Stimulated activated effector memory CD8-positive, alpha-beta T cell treated with anti-CD3 and anti-CD28 coated beads, Interleukin-12 subunit alpha, Interleukin-12 subunit beta, amount 100 ng/mL, for 72 hours (primary cell): Measurements from ENCODE around the gene C3orf20.

ENCODE experiments used
- ATAC-seq: fragments of 150-1000 bp; cut with Tn5 transposase; 2 replicates; pipeline ENCODE4 v1.10.0; 2021
- DNase-seq, 2 donors: peaks; one replicate each; pipeline ENCODE4 v3.0.0; 2021 to 2022; ENCODE audit warnings: low spot score in 2 of 2
- H3K27ac Mint-ChIP-seq: one replicate; pipeline ENCODE4 v1.8.0; 2022; ENCODE audit warnings: mild to moderate bottlenecking, mixed read lengths
- H3K36me3 Mint-ChIP-seq: one replicate; pipeline ENCODE4 v1.8.0; 2022; ENCODE audit warnings: mild to moderate bottlenecking, mixed read lengths
- H3K4me1 Mint-ChIP-seq: one replicate; pipeline ENCODE4 v1.8.0; 2022; ENCODE audit warnings: mixed read lengths
- H3K4me3 Mint-ChIP-seq: one replicate; pipeline ENCODE4 v1.8.0; 2022; ENCODE audit warnings: mild to moderate bottlenecking, mixed read lengths
- H3K9me3 Mint-ChIP-seq: one replicate; pipeline ENCODE4 v1.8.0; 2022; ENCODE audit warnings: mixed read lengths

The C3orf20 gene

DNA sequence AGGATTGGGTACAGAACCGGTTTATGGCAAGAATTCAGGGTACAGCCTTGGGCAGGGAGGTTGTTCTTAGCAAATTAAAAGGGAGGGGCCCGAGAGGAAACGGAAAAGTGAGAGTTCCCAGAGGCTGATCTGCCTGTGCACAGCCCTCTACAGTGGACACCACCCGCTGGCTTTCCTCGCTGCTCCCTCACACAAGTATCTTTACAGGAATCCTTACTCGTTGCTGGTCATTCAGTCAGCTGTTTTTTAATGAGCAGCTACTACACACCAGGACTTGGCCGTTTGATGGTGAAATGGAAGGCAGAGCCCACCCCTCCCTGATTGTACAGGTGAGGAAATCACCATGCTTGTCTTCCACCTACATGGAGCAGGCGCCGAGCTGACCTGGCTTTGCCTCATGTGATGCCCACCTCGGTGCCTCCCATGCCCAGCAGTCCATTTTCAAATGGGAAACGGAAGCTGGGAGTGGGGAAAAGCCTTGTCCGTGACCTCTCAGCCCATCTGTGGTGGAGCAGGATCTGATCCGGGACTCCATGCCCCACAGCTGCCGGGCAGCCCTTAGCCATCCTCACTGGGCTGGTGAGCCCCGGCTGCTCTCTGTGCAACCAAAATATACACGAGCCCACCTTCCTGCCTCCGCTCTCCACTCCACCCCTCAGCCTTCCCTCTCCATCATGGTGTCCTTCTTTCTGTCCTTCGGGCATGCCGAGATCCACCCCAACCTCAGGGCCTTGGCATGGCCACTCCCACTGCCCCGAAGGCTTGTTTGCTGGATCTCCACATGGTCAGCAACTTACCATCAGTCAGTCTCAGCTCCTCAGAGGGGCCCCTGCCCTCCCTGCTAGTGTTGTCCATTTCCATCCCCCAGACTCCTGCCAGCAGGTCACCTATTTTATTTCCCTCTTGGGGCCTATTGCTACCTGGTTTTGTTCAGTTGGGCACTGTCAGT lies 110.5 kb downstream of the C3orf20 start:
- Mint-ChIP-seq H3K27ac (no peak overlapping the region), H3K4me3 (no peak overlapping the region), H3K9me3 (no peaks in the 10 kb centered on the region), H3K4me1 (no peaks in the 10 kb centered on the region), H3K36me3 (no peaks in the 10 kb centered on the region)
- no peak for ATAC-seq
- no peak for DNase-seq

DNA sequence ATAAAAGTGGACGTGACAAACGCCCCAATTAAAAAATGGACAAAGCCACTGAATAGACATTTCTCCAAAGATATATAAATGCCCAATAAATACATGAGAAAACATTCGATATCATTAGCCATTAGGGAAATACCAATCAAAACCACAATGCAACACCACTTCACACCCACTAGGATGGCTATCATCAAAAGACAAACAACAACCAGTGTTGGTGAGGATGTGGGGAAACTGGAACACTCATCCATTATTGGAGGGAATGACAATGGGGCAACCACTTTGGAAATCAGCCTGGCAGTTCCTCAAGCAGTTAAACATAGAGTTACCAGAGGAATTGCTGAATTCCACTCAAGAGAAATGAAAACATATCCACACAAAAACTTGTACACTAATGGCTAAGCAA lies 111.4 kb downstream of the C3orf20 start:
- ATAC-seq (no peak), DNase-seq (no peak)
- Mint-ChIP-seq H3K4me1 (no peaks in the 10 kb centered on the region), H3K9me3 (no peaks in the 10 kb centered on the region), H3K4me3 (no peak overlapping the region), H3K36me3 (no peaks in the 10 kb centered on the region), H3K27ac (no peak overlapping the region)

DNA sequence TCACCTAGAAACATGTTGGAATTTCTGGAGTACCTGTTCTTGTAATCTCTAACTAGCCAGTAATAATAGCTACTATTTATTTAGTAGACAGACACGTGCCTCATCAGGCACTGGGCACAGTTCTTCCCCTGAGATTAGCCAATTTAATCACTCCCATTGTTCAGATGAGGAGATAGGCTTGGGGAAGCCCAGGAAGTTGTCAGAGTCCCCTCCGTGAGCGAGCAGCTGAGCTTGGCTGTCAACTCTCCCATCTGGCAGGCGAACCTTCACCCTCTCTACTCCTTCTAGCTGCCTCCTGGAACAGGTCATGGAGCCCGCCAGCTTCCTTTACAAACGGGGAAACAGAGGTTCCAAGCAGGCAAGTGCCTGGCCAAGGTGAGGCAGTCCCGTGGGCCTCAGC lies 112.7 kb downstream of the C3orf20 start:
- Mint-ChIP-seq H3K4me3 (no peak overlapping the region), H3K27ac (no peak overlapping the region), H3K4me1 (no peaks in the 10 kb centered on the region), H3K9me3 (no peaks in the 10 kb centered on the region), H3K36me3 (no peaks in the 10 kb centered on the region)
- ATAC-seq (no peak), DNase-seq (no peak)

DNA sequence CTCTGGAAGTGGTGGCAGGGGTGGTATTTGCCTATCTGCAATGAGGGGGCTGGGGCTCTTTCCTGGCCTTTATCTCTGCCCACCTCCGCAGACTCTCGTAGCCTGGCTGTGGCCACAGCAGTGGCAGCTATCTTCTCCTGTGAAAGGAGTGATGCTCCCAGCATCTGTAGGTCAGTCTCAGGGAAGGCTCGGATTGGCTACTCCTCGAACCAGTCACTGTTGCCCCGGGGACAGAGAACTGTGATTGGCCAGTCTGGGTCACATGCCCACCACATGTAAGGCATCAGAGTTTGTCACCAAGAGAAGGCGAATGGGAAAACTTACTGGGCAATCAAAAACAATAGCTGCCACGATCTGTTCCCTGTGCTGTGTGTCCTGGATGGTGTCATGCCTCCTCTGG lies 113.7 kb downstream of the C3orf20 start:
- ATAC-seq: no peak
- Mint-ChIP-seq H3K4me3 (no peak overlapping the region), H3K27ac (no peak overlapping the region), H3K36me3 (no peaks in the 10 kb centered on the region), H3K4me1 (no peaks in the 10 kb centered on the region), H3K9me3 (no peaks in the 10 kb centered on the region)
- no peak for DNase-seq

DNA sequence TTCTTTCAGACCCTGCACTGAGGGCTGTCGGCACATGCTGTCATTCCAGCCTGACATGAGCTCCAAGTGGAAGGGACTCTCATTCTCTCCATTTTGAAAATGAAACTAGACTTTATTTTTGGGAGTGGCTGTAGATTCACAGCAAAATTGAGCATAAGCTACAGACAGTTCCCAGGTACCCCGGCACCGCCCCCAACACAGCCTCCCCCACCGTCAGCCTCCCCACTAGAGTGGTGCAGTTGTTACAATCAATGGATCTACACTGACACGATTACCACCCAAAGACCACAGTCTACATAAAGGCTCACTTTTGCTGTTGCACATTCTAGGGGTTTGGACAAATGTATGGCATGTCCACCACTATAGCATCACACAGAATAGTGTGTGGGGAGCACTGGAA lies 114.3 kb downstream of the C3orf20 start:
- no peak overlapping the region for H3K4me3 Mint-ChIP-seq
- DNase-seq: no peak
- no peak for ATAC-seq
- H3K4me1 Mint-ChIP-seq: no peaks in the 10 kb centered on the region
- H3K36me3 Mint-ChIP-seq: no peaks in the 10 kb centered on the region
- H3K27ac Mint-ChIP-seq: no peak overlapping the region
- H3K9me3 Mint-ChIP-seq: no peaks in the 10 kb centered on the region

DNA sequence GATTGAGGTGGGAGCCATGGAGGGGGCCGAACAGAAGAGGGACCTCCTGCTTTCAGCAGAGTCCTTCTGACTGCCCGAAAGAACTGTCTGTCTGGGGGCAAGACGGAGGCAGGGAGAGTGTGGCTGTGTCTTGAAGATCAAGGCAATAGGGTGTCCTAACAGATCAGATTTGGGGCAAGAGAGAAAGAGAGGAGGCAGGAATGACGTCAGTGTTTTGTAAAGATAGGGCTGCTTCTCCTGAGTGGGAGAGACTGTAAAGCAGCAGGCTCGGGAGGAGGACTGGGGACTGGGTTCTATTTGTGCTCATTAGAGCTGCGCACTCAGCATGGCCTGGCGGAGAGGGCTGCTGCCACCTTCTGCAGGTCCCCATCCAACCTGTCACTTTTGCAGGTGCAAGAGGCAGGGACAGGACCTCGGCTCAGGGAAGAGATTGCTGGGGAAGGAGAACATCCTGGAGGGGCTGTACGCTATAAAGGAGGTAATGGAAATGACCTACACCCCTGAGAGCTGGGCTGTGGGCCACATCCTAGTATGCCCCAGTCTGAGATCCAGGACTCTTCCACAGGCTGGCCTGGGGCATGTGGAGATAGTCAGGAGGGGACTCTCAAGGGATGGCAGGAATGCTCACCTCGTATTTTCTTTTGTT lies 114.8 kb downstream of the C3orf20 start:
- Mint-ChIP-seq H3K4me1 (no peaks in the 10 kb centered on the region), H3K4me3 (no peak overlapping the region), H3K27ac (no peak overlapping the region), H3K36me3 (no peaks in the 10 kb centered on the region), H3K9me3 (no peaks in the 10 kb centered on the region)
- DNase-seq (no peak), ATAC-seq (no peak)

DNA sequence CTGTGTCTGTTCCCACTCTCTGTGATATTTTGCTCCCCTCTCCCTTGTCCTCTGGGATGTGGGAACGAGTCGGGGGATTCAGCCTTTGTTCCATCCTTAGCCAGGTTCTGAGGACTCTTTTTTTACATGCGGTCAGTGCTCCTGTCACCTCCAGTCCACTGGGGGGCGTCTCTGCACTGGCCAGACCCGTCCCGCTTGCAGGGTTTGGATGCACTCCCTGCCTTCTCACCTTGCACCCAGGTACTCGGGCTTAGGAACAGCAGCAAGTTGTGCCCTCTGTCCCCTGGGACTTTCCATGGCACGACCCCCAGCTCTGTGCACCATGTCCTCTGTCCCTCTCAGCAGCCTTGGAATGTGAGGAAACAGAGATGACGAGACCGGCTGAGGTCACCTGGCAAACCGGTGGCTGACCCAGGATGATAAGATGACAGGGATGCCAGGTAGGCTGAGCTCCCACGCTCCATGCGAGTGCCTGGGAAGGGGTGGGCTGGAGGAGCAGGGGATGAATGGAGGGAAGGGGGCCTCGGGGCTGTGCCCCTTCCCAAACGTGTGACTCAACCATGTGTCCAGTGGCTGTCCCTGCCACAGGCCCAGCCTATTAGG lies 116.5 kb downstream of the C3orf20 start:
- DNase-seq (peak in 1 of 2 donors; percentile 64), ATAC-seq (peak; percentile 44)
- H3K27ac Mint-ChIP-seq: no peak overlapping the region
- no peaks in the 10 kb centered on the region for H3K9me3 Mint-ChIP-seq
- H3K36me3 Mint-ChIP-seq: no peaks in the 10 kb centered on the region
- no peaks in the 10 kb centered on the region for H3K4me1 Mint-ChIP-seq
- H3K4me3 Mint-ChIP-seq: no peak overlapping the region

DNA sequence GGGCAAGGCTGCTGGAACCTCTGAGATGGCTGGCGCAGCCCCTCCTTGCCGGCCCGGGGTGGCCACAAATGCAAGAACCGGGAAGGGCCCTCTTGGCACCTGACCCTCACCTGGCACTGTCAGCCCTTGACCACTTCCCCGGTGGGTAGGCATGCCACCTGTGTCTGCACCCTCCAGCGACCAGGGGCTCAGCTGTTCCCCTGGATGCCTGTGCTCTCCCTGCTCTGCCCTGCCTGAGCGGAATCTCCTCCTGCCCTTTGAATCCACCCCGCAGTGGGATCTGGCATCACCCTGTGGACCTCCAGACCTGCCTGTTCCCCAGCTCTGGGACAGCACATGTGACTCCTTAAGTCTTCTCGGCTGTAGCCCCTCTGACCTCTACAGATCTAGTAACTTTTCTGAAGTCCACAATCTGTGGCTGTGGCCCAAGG lies 117.8 kb downstream of the C3orf20 start:
- H3K4me1 Mint-ChIP-seq: no peaks in the 10 kb centered on the region

DNA sequence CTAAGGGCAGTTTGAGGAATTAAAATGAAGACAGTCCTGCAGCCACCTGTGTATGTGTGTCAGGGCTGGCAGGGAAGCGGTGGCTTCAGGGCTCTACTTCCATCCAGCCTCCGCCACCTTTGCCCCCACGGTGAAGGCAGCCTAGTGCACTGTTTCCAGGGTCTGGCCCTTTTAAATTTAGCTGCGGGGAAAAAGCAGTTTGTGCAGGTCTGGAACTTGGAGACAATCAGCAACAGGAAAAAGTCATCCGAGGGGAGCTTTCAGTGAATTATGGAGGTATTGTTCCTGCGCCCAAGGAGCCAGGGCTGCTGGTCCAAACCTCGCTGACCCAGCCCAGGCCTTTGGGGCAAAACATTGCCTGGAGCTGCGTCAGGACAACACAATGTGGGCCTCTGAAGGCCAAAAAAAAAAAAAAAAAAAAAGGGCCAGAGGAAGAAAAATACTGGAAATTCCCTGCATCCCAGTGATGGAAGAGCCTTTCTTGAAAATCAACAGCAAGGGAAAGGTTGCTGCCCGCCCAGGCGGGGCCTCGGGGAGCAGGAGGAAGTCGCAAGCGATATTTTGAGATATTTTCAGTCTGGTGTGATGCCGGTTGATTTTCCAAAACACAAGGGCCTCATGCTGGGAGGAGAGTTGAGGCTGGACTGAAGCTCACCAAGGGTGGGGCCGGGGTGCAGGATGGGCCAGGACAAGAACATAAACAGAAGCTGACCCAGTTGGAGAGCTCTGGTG lies 118.4 kb downstream of the C3orf20 start:
- no peaks in the 10 kb centered on the region for H3K4me1 Mint-ChIP-seq
- DNase-seq (no peak), ATAC-seq (no peak)
- no peaks in the 10 kb centered on the region for H3K9me3 Mint-ChIP-seq
- H3K27ac Mint-ChIP-seq: no peak overlapping the region
- no peaks in the 10 kb centered on the region for H3K36me3 Mint-ChIP-seq
- no peak overlapping the region for H3K4me3 Mint-ChIP-seq

More for the DNA sequence above, 117.8 kb downstream of the C3orf20 start:
- ATAC-seq (no peak), DNase-seq (no peak)
- Mint-ChIP-seq H3K9me3 (no peaks in the 10 kb centered on the region), H3K36me3 (no peaks in the 10 kb centered on the region), H3K4me3 (no peak overlapping the region), H3K27ac (no peak overlapping the region)

DNA sequence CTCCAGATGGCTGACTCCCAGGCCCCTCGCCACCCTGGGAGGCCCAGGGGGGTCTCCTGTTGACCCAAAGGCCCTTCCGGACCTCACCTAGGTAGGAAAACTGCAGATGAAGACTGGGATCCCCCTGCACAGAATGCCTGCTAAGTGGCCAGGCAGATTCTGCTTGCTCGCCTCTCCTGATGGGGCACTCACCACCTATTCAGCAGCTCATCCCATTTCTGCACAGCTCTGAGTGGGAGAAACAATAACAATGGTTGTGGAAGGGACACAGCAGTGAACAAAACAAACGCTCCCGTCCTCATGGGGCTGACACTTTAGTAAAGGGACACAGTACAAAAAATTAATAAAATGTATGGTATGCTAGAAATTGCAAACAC lies 118.9 kb downstream of the C3orf20 start:
- Mint-ChIP-seq H3K27ac (no peak overlapping the region), H3K36me3 (no peaks in the 10 kb centered on the region), H3K4me1 (no peaks in the 10 kb centered on the region), H3K9me3 (no peaks in the 10 kb centered on the region), H3K4me3 (no peak overlapping the region)
- no peak for DNase-seq
- no peak for ATAC-seq

DNA sequence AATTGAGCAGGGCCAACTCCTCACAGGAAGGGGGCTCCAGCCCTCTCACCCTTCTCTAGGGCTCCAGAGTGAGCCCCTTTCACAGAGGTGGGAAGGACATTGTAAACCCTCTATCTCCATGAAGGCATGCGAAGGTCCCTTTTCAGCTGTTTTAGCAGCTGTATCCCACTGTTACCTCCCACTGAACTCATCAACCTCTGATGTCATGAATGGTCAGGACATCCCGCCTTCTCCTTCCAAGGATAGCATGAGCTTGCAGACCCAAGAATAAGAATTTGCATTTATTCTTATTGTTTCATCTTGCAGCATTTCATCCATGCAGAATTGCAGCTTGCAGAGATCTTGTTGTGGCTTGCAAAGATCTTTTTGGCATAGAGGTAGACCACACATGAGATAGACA lies 119.5 kb downstream of the C3orf20 start:
- H3K36me3 Mint-ChIP-seq: no peaks in the 10 kb centered on the region
- H3K4me3 Mint-ChIP-seq: no peak overlapping the region
- no peaks in the 10 kb centered on the region for H3K4me1 Mint-ChIP-seq
- no peak overlapping the region for H3K27ac Mint-ChIP-seq
- DNase-seq (no peak), ATAC-seq (no peak)
- no peaks in the 10 kb centered on the region for H3K9me3 Mint-ChIP-seq

DNA sequence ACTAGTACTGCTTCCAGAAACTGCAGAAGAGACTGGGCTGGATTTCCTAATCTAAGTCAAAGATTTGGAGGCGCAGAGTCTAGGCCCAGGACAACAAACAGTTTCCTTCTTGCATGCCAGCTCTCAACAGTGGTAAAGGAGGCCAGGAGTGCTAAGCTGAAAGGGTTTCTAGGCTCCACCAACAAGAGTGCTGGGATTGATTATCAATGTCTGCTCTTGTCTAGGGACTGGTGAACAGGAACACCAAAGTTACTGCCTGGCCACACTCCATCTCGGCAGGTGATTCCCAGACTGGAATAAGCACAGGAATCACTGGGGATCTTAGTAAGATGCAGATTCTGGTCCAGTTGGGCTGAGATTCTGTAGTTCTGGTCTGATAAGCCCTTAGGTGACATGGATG lies 121.1 kb downstream of the C3orf20 start:
- Mint-ChIP-seq H3K4me1 (no peaks in the 10 kb centered on the region), H3K9me3 (no peaks in the 10 kb centered on the region), H3K4me3 (no peak overlapping the region), H3K27ac (no peak overlapping the region), H3K36me3 (no peaks in the 10 kb centered on the region)
- DNase-seq (no peak), ATAC-seq (no peak)

DNA sequence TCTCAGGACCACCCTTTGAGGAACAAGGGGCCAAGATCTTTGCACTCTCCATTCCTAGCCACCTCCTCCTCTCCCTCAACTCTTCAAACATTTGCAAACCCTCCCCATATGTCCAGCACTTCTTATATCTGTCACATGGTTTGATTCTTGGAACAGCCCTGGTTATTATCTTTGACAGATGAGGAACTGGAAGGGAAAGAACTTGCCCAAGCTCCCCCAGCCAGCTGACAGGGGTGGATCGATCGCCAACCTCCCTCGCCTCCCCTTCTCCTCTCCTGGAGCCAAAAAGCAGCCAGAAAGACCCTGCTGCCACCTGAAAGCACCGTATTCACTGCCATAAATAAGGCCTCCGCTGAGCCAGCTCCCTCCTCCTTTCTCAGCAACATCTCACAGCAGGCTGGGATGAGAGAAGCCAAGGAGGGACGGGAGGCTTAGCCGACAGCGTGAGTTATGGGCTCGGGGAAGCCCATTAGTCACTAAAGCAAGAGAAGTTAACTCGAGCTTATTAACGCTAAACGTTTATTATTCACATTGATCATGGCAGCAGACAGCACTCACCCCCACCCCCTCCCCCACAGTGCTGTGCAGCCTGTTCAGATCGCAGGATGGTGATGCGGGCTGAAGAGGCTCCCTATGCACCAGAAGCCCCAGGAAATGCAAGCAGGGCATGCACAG lies 121.6 kb downstream of the C3orf20 start:
- Mint-ChIP-seq H3K27ac (no peak overlapping the region), H3K4me3 (no peak overlapping the region), H3K36me3 (no peaks in the 10 kb centered on the region), H3K9me3 (no peaks in the 10 kb centered on the region), H3K4me1 (no peaks in the 10 kb centered on the region)
- ATAC-seq (no peak), DNase-seq (no peak)

DNA sequence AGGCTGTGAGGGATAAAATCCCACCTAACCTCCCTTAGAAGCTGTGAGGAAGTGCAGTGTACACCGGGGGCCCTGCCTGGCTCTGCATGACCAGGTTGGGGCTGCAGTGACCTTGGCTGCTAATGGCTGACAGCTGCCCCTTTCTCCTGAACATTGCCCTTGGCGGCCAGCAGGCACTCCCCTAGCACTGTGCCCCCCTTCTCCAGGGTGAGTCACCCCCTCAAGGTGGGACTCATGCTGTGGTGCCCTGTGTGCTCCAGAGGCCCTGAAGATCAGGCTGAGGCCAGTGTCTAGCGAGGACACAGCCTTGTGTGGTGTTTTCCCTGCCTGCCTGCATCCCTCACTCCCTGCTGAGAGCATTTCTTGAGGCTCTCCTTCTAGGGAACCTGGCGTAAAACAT lies 122.8 kb downstream of the C3orf20 start:
- H3K4me1 Mint-ChIP-seq: no peaks in the 10 kb centered on the region
- H3K4me3 Mint-ChIP-seq: no peak overlapping the region
- H3K27ac Mint-ChIP-seq: no peak overlapping the region
- H3K36me3 Mint-ChIP-seq: no peaks in the 10 kb centered on the region
- H3K9me3 Mint-ChIP-seq: no peaks in the 10 kb centered on the region
- DNase-seq (no peak), ATAC-seq (no peak)

DNA sequence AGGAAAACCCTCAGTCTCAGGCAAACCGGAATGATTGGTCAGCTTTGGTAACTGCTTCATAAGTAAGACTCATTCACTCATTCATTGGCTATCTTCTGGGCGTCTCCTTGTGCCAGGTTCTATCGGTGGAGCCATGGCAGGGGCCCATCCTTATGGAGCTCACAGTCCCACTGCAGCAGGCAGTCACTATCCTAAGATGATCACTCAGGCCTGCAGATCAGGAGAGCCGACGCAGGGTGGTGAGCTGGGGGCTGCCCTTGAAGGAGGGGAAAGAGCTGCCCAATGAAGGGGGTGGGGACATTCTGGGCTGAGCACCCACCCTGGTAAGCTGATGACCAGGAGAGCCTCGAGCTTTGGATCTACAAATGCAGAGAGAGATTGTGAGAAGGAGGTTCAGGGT lies 123.3 kb downstream of the C3orf20 start:
- Mint-ChIP-seq H3K4me3 (no peak overlapping the region), H3K4me1 (no peaks in the 10 kb centered on the region), H3K9me3 (no peaks in the 10 kb centered on the region), H3K36me3 (no peaks in the 10 kb centered on the region), H3K27ac (no peak overlapping the region)
- ATAC-seq (no peak), DNase-seq (no peak)
